IMR-90 (cell line): Measurements from ENCODE around the gene ITPK1. TPM values are rescaled to one million over a fixed set of nuclear protein-coding genes. Genes with fewer than 3 reads are reported as not detected.
A peak's percentile ranks its signal among the peaks of the same experiment; 100 is the strongest.

ENCODE experiments used
- ATAC-seq: fragments of 200-7000 bp; cut with Tn5 transposase; 2 replicates; pipeline ENCODE4 v1.9.1; 2020; ENCODE audit warnings: low read depth, mild to moderate bottlenecking, moderate library complexity
- BruUV-seq: library from RNA; stranded (reverse); fragments of 400-500 nt; replicated peaks from 2 replicates; lab custom pipeline; 2021; lab: Mats Ljungman, UMichigan
- CTCF ChIA-PET: fragments of 300-600 bp; formaldehyde crosslinking; extraction: SDS; loops from one replicate; lab custom pipeline; 2021; ENCODE audit warnings: antibody characterized with exemption; lab: Yijun Ruan, JAX
- POLR2A ChIA-PET: fragments of 300-600 bp; sonication (Branson Sonifier 250); formaldehyde crosslinking; loops from one replicate; lab custom pipeline; 2022; ENCODE audit warnings: antibody characterized with exemption; ENCODE audit not compliant: unreplicated experiment; lab: Charles Lee
- DNase-seq: peaks from one replicate; pipeline ENCODE4 v3.0.0; 2013
- H2AFZ ChIP-seq: replicated peaks from 2 replicates; pipeline ENCODE3; 2013; ENCODE audit warnings: low read length, mild to moderate bottlenecking; ENCODE audit not compliant: poor library complexity
- H2AK5ac ChIP-seq: 2 replicates; pipeline ENCODE4 v1.6.1; 2013; ENCODE audit warnings: low read depth, low read length, inconsistent platforms
- H2AK9ac ChIP-seq: replicated peaks from 2 replicates; pipeline ENCODE3; 2013; ENCODE audit warnings: mild to moderate bottlenecking, low read depth, low read length, moderate library complexity; ENCODE audit not compliant: poor library complexity
- H2BK120ac ChIP-seq: 2 replicates; pipeline ENCODE4 v1.6.1; 2013; ENCODE audit warnings: low read depth, low read length, inconsistent platforms
- H2BK15ac ChIP-seq: 3 replicates; pipeline ENCODE4 v1.6.1; 2013; ENCODE audit warnings: low read depth, low read length, inconsistent platforms
- H2BK20ac ChIP-seq: 2 replicates; pipeline ENCODE4 v1.6.1; 2013; ENCODE audit warnings: low read depth, mild to moderate bottlenecking, inconsistent platforms, low read length, moderate library complexity
- H2BK5ac ChIP-seq: 2 replicates; pipeline ENCODE4 v1.6.1; 2013; ENCODE audit warnings: mild to moderate bottlenecking, low read depth, low read length, inconsistent platforms; ENCODE audit not compliant: poor library complexity, severe bottlenecking
- H3K14ac ChIP-seq: replicated peaks from 2 replicates; pipeline ENCODE4 v1.6.1; 2013; ENCODE audit warnings: low read depth, low read length, inconsistent platforms
- H3K18ac ChIP-seq: 2 replicates; pipeline ENCODE4 v1.6.1; 2013; ENCODE audit warnings: low read depth, low read length, control low read depth
- H3K23ac ChIP-seq: 2 replicates; pipeline ENCODE4 v1.6.1; 2013; ENCODE audit warnings: low read depth, low read length, inconsistent platforms
- H3K27ac ChIP-seq: 2 replicates; pipeline ENCODE4 v1.5.1; 2013; ENCODE audit warnings: mild to moderate bottlenecking, control low read depth, low read length; ENCODE audit not compliant: insufficient read depth
- H3K27me3 ChIP-seq: 2 replicates; pipeline ENCODE4 v1.6.1; 2013; ENCODE audit warnings: low read length; ENCODE audit not compliant: control insufficient read depth, insufficient read depth
- H3K36me3 ChIP-seq: 2 replicates; pipeline ENCODE4 v1.6.1; 2013; ENCODE audit warnings: low read length, mixed read lengths; ENCODE audit not compliant: control insufficient read depth, insufficient read depth
- H3K4ac ChIP-seq: 2 replicates; pipeline ENCODE4 v1.6.1; 2013; ENCODE audit warnings: low read depth, low read length, inconsistent platforms
- H3K4me1 ChIP-seq: 2 replicates; pipeline ENCODE4 v1.6.1; 2013; ENCODE audit warnings: low read length, mixed read lengths; ENCODE audit not compliant: control insufficient read depth, insufficient read depth
- H3K4me2 ChIP-seq: 2 replicates; pipeline ENCODE4 v1.6.1; 2013; ENCODE audit warnings: low read depth, mild to moderate bottlenecking, control low read depth, low read length, moderate library complexity
- H3K4me3 ChIP-seq: 2 replicates; pipeline ENCODE4 v1.5.1; 2013; ENCODE audit warnings: low read depth, mild to moderate bottlenecking, control low read depth, low read length, moderate library complexity; ENCODE audit not compliant: insufficient read depth
- H3K56ac ChIP-seq: 2 replicates; pipeline ENCODE4 v1.6.1; 2013; ENCODE audit warnings: low read length, inconsistent platforms; ENCODE audit not compliant: insufficient read depth; ENCODE audit errors: extremely low read depth
- H3K79me1 ChIP-seq, 2 experiments: 2 replicates each; pipeline ENCODE4 v1.6.1; 2013; ENCODE audit warnings: low read length in 2 of 2, inconsistent platforms in 1 of 2, low read depth in 1 of 2
- H3K9ac ChIP-seq: 2 replicates; pipeline ENCODE4 v1.6.1; 2013; ENCODE audit warnings: low read depth, low read length, control low read depth
- H3K9me1 ChIP-seq: 2 replicates; pipeline ENCODE4 v1.6.1; 2013; ENCODE audit warnings: low read length, inconsistent platforms; ENCODE audit not compliant: insufficient read depth
- H3K9me3 ChIP-seq: 2 replicates; pipeline ENCODE4 v1.6.1; 2013; ENCODE audit warnings: low read length; ENCODE audit not compliant: control insufficient read depth, insufficient read depth
- H4K20me1 ChIP-seq: 2 replicates; pipeline ENCODE4 v1.6.1; 2013; ENCODE audit warnings: low read length, inconsistent platforms; ENCODE audit not compliant: insufficient read depth
- H4K5ac ChIP-seq: 2 replicates; pipeline ENCODE4 v1.6.1; 2013; ENCODE audit warnings: mild to moderate bottlenecking, low read depth, low read length, control low read depth
- H4K8ac ChIP-seq, 2 experiments: 2 replicates each; pipeline ENCODE4 v1.6.1; 2013; ENCODE audit warnings: low read depth in 2 of 2, low read length in 2 of 2, control low read depth in 1 of 2, inconsistent platforms in 1 of 2
- H4K91ac ChIP-seq: 2 replicates; pipeline ENCODE4 v1.6.1; 2013; ENCODE audit warnings: low read depth, low read length, inconsistent platforms; ENCODE audit not compliant: insufficient read depth
- BHLHE40 ChIP-seq: fragments of 150-350 bp; IDR thresholded peaks from 2 replicates; pipeline ENCODE4 v1.6.1; 2016; ENCODE audit warnings: mild to moderate bottlenecking, low read depth, low read length
- CEBPB ChIP-seq: IDR thresholded peaks from 2 replicates; pipeline ENCODE4 v1.6.1; 2012; ENCODE audit warnings: low read depth, low read length, improper control_type of control experiment
- CTCF ChIP-seq: conservative IDR thresholded peaks from 2 replicates; pipeline ENCODE4 v1.5.1; 2012; ENCODE audit warnings: mild to moderate bottlenecking, low read depth, low read length, improper control_type of control experiment
- ELK1 ChIP-seq: fragments of 150-350 bp; IDR thresholded peaks from 2 replicates; pipeline ENCODE4 v1.6.1; 2016; ENCODE audit warnings: low read depth, mild to moderate bottlenecking, low read length, moderate library complexity, borderline replicate concordance
- FOS ChIP-seq: fragments of 150-350 bp; IDR thresholded peaks from 2 replicates; pipeline ENCODE4 v1.6.1; 2016; ENCODE audit warnings: low read depth, low read length
- MAZ ChIP-seq: IDR thresholded peaks from 2 replicates; pipeline ENCODE4 v1.6.1; 2012; ENCODE audit warnings: low read depth, mild to moderate bottlenecking, low read length, improper control_type of control experiment, moderate library complexity, borderline replicate concordance
- MXI1 ChIP-seq: IDR thresholded peaks from 2 replicates; pipeline ENCODE4 v1.6.1; 2012; ENCODE audit warnings: low read depth, mild to moderate bottlenecking, low read length, moderate library complexity, borderline replicate concordance
- NFE2L2 ChIP-seq: fragments of 150-350 bp; IDR thresholded peaks from 2 replicates; pipeline ENCODE4 v1.6.1; 2016; ENCODE audit warnings: low read depth, mild to moderate bottlenecking, low read length
- POLR2A ChIP-seq: IDR thresholded peaks from 2 replicates; pipeline ENCODE4 v1.6.1; 2012; ENCODE audit warnings: mild to moderate bottlenecking, low read depth, low read length
- RAD21 ChIP-seq: IDR thresholded peaks from 2 replicates; pipeline ENCODE4 v1.6.1; 2012; ENCODE audit warnings: low read length, improper control_type of control experiment
- USF2 ChIP-seq: fragments of 150-350 bp; IDR thresholded peaks from 2 replicates; pipeline ENCODE4 v1.6.1; 2017; ENCODE audit warnings: mild to moderate bottlenecking, antibody characterized with exemption, low read length, low read depth
- whole genome bisulfite sequencing, 2 experiments: methylation state at CpG; one replicate each; pipeline versions ENCODE4 v1.1.5 to v1.1.7; 2013; ENCODE audit warnings: missing lambda C conversion rate in 2 of 2; ENCODE audit not compliant: insufficient read length in 1 of 2; ENCODE audit errors: extremely low coverage in 2 of 2; 5-methylcytosine and 5-hydroxymethylcytosine counted together
- dilution Hi-C: fragments of 300-500 bp; cut with HindIII; formaldehyde crosslinking; loops from one replicate; pipeline ENCODE4 v1.14.3; 2018; ENCODE audit warnings: low sequenced_read_pairs; ENCODE audit not compliant: unreplicated experiment
- in situ Hi-C: fragments of 300-500 bp; cut with MboI; formaldehyde crosslinking; loops from 3 replicates; pipeline ENCODE4 v1.14.3; 2019; ENCODE audit warnings: low sequenced_read_pairs, inconsistent platforms, mixed read lengths
- intact Hi-C: fragments of 100-400 bp; cut with micrococcal nuclease; formaldehyde crosslinking; loops from 2 replicates; pipeline ENCODE4 v1.10.0; 2022
- polyA plus RNA-seq, 3 experiments: library from polyadenylated mRNA; depleted of rRNA; stranded (reverse); fragments of >200 nt; gene quantifications; 2 replicates each; pipeline ENCODE4 v1.2.3, GENCODE V29; 2012; ENCODE audit warnings: low replicate concordance in 1 of 3
- total RNA-seq: library from RNA; depleted of rRNA; stranded (reverse); fragments of >200 nt; gene quantifications from 2 replicates; pipeline ENCODE4 v1.2.3, GENCODE V29; 2012

ITPK1 gene
- total and polyA plus RNA-seq, 2 of the 4 experiments (the other 2 are of a cell fraction) = 21.7 to 26.9 TPM

- peak; percentile 60 for DNase-seq
- Histone ChIP-seq H4K5ac (no peak overlapping the region), H3K23ac (no peak overlapping the region), H3K4me3 (no peak overlapping the region), H3K36me3 (no peaks in the 10 kb centered on the region), H3K14ac (no peak overlapping the region), H3K27ac (no peak overlapping the region), H2AK9ac (peak overlapping the region; percentile 82), H2BK20ac (no peak overlapping the region), H4K91ac (no peak overlapping the region), H3K18ac (no peak overlapping the region), H3K79me1 (no peaks in the 10 kb centered on the region), H2BK5ac (no peak overlapping the region), H3K9ac (no peak overlapping the region), H3K56ac (no peak overlapping the region), H2AFZ (peak overlapping the region; percentile 8), H2BK15ac (no peak overlapping the region), H3K4ac (no peak overlapping the region), H3K4me2 (no peak overlapping the region), H4K8ac (no peak overlapping the region), H4K20me1 (no peaks in the 10 kb centered on the region), H2AK5ac (no peak overlapping the region), H3K27me3 (no peaks in the 10 kb centered on the region), H3K4me1 (no peaks in the 10 kb centered on the region), H3K9me3 (no peaks in the 10 kb centered on the region), H2BK120ac (no peak overlapping the region), H3K9me1 (no peaks in the 10 kb centered on the region)
- TF ChIP-seq ELK1 (no peak), FOS (no peak), CEBPB (no peak), USF2 (no peak), MAZ (no peak), MXI1 (no peak), NFE2L2 (no peak), BHLHE40 (no peak), POLR2A (no peak), CTCF (no peak), RAD21 (no peak)
- WGBS, 2 experiments = 89% methylated on average over 11 of the region's 38 CpGs; no CpG with 5 or more reads in 1 of the 2 experiments
- BruUV-seq = no TSS peak
- intact Hi-C loops (no loop called here), in situ Hi-C loops (no loop called here), dilution Hi-C loops (no loop called here)
- POLR2A ChIA-PET = no interaction called here
- CTCF ChIA-PET = interaction anchor here (0.6 kb wide), 1 partner anchor 188 kb away, joined by 3 read pairs; no protein-coding TSS in a partner anchor
- ATAC-seq = peak; percentile 36
Observed at GRCh38 chr14:92945959-92946846, 169.5 kb downstream of the ITPK1 start.
